Ishikawa (cell line): Measurements from ENCODE around the gene WNT7B.

ENCODE experiments used
- EP300 ChIP-seq: IDR thresholded peaks from 2 replicates; pipeline ENCODE4 v1.6.1; 2012; ENCODE audit warnings: borderline replicate concordance
- FOXM1 ChIP-seq: IDR thresholded peaks from 2 replicates; pipeline ENCODE4 v1.6.1; 2012; ENCODE audit warnings: low read depth, borderline replicate concordance
- RAD21 ChIP-seq: IDR thresholded peaks from 2 replicates; pipeline ENCODE4 v1.6.1; 2012; ENCODE audit warnings: low read depth
- TEAD4 ChIP-seq: IDR thresholded peaks from 2 replicates; pipeline ENCODE4 v1.6.1; 2012
- YY1 ChIP-seq: IDR thresholded peaks from 2 replicates; pipeline ENCODE4 v1.6.1; 2012; ENCODE audit warnings: low read depth
- ZBTB7A ChIP-seq: IDR thresholded peaks from 2 replicates; pipeline ENCODE4 v1.6.1; 2012; ENCODE audit warnings: low read depth

GRCh38 chr22:46012881-46013281, 35.9 kb upstream of the WNT7B start:
- TF ChIP-seq FOXM1 (no peak), EP300 (no peak), RAD21 (no peak), ZBTB7A (no peak), YY1 (no peak), TEAD4 (no peak)
